ENCODE measurements around the gene UPF3A.
A peak's percentile ranks its signal among the peaks of the same experiment; 100 is the strongest.
"Not testable (repeated sequence)": the region's sequence is repeated elsewhere in the genome, so short reads cannot be mapped to it uniquely, and the experiment has no call there.

Gene UPF3A

GRCh38 chr13:114281351-114282040, at the start of gene UPF3A:
Gene UPF3A (plus strand): TSS chr13:114281601. CDS start chr13:114281640, 39 bp downstream.
- DNase-seq: peak; percentile 70 to 99

- no peak for DNase-seq
These were observed 49.5 kb upstream of the UPF3A start for GRCh38 chr13:114231886-114232285.

GRCh38 chr13:114234266-114234644, 47.1 kb upstream of the UPF3A start:
- no peak for DNase-seq

- DNase-seq: peak; percentile 60 to 76
These were observed 46.6 kb upstream of the UPF3A start, which contains the start of gene CDC16 for GRCh38 chr13:114234645-114235421. Gene CDC16 (plus strand): TSS chr13:114234897. CDS start chr13:114235085, 188 bp downstream.

- no peak for DNase-seq
These were observed 45.7 kb upstream of the UPF3A start for GRCh38 chr13:114235697-114236096.

- no peak for DNase-seq
These were observed 45.2 kb upstream of the UPF3A start for GRCh38 chr13:114236227-114236626.

GRCh38 chr13:114237415-114238112, 43.8 kb upstream of the UPF3A start:
- no peak for DNase-seq

- DNase-seq: no peak
These were observed 39.5 kb upstream of the UPF3A start for GRCh38 chr13:114241918-114242317.

- no peak for DNase-seq
These were observed 37.4 kb upstream of the UPF3A start for GRCh38 chr13:114243971-114244370.

- no peak for DNase-seq
These were observed 36.8 kb upstream of the UPF3A start for GRCh38 chr13:114244637-114245036.

- no peak for DNase-seq
These were observed 33.4 kb upstream of the UPF3A start for GRCh38 chr13:114248011-114248410.

GRCh38 chr13:114249077-114249476, 32.3 kb upstream of the UPF3A start:
- no peak for DNase-seq

- DNase-seq: not testable (repeated sequence)
These were observed 29.6 kb upstream of the UPF3A start for GRCh38 chr13:114251639-114252440.

- peak in 1 of 2 donors; percentile 35 for DNase-seq
These were observed 24.9 kb upstream of the UPF3A start for GRCh38 chr13:114256547-114256946.

- DNase-seq: no peak
These were observed 24.4 kb upstream of the UPF3A start for GRCh38 chr13:114257014-114257413.

GRCh38 chr13:114258589-114258988, 22.8 kb upstream of the UPF3A start:
- no peak for DNase-seq

GRCh38 chr13:114259374-114259773, 22.0 kb upstream of the UPF3A start:
- DNase-seq: no peak

GRCh38 chr13:114259974-114260373, 21.4 kb upstream of the UPF3A start:
- no peak for DNase-seq

GRCh38 chr13:114260814-114261213, 20.6 kb upstream of the UPF3A start:
- DNase-seq: no peak

GRCh38 chr13:114261328-114261965, 20.0 kb upstream of the UPF3A start:
- no peak for DNase-seq

GRCh38 chr13:114263578-114263977, 17.8 kb upstream of the UPF3A start:
- DNase-seq: peak in 1 of 2 donors; percentile 7

GRCh38 chr13:114264313-114264712, 17.1 kb upstream of the UPF3A start:
- not testable (repeated sequence) for DNase-seq
